GM23248 (cell line): Measurements from ENCODE around the gene RYR3. TPM values are rescaled to one million over a fixed set of nuclear protein-coding genes. Genes with fewer than 3 reads are reported as not detected.

ENCODE experiments used
- DNase-seq: peaks from one replicate; pipeline ENCODE4 v3.0.0-alpha.2; 2015
- H2AFZ ChIP-seq: fragments of 200-600 bp; sonication (generic); 2 replicates; pipeline ENCODE4 v1.6.1; 2016; ENCODE audit warnings: antibody characterized with exemption
- H3F3A ChIP-seq: fragments of 200-600 bp; sonication (generic); 2 replicates; pipeline ENCODE4 v1.6.1; 2016; ENCODE audit warnings: mild to moderate bottlenecking, antibody characterized with exemption, mixed run types; ENCODE audit not compliant: insufficient read depth
- H3K27ac ChIP-seq: fragments of 200-600 bp; sonication (generic); 2 replicates; pipeline ENCODE4 v1.5.1; 2016; ENCODE audit warnings: mild to moderate bottlenecking
- H3K27me3 ChIP-seq: fragments of 200-600 bp; sonication (generic); replicated peaks from 2 replicates; pipeline ENCODE4 v1.6.1; 2016; ENCODE audit warnings: mild to moderate bottlenecking; ENCODE audit not compliant: insufficient read depth
- H3K36me3 ChIP-seq: fragments of 200-600 bp; sonication (generic); 2 replicates; pipeline ENCODE4 v1.6.1; 2016; ENCODE audit warnings: low read depth, mild to moderate bottlenecking
- H3K4me1 ChIP-seq: fragments of 200-600 bp; sonication (generic); 2 replicates; pipeline ENCODE4 v1.6.1; 2016; ENCODE audit warnings: mild to moderate bottlenecking; ENCODE audit not compliant: insufficient read depth
- H3K4me2 ChIP-seq: fragments of 200-600 bp; sonication (generic); one replicate; pipeline ENCODE4 v1.6.1; 2016; ENCODE audit warnings: mild to moderate bottlenecking; ENCODE audit not compliant: unreplicated experiment
- H3K4me3 ChIP-seq: fragments of 200-600 bp; sonication (generic); 2 replicates; pipeline ENCODE4 v1.5.1; 2016; ENCODE audit warnings: mild to moderate bottlenecking
- H3K79me2 ChIP-seq: fragments of 200-600 bp; sonication (generic); 2 replicates; pipeline ENCODE4 v1.6.1; 2016; ENCODE audit warnings: mild to moderate bottlenecking; ENCODE audit not compliant: insufficient read depth
- H3K9ac ChIP-seq: fragments of 200-600 bp; sonication (generic); 2 replicates; pipeline ENCODE4 v1.6.1; 2016; ENCODE audit warnings: mild to moderate bottlenecking
- H3K9me2 ChIP-seq: fragments of 200-600 bp; sonication (generic); 2 replicates; pipeline ENCODE4 v1.6.1; 2016; ENCODE audit warnings: mixed run types, mild to moderate bottlenecking, moderate library complexity; ENCODE audit not compliant: insufficient read depth
- H3K9me3 ChIP-seq: fragments of 200-600 bp; sonication (generic); one replicate; pipeline ENCODE4 v1.6.1; 2017; ENCODE audit warnings: low read depth
- H4K20me1 ChIP-seq: fragments of 200-600 bp; sonication (generic); 2 replicates; pipeline ENCODE4 v1.6.0; 2016; ENCODE audit not compliant: insufficient read depth
- EZH2 ChIP-seq: fragments of 200-600 bp; sonication (generic); IDR thresholded peaks from 2 replicates; pipeline ENCODE4 v1.6.1; 2018; ENCODE audit warnings: antibody characterized with exemption, mild to moderate bottlenecking; ENCODE audit not compliant: insufficient read depth, poor library complexity, severe bottlenecking
- EZH2phosphoT487 ChIP-seq: fragments of 200-600 bp; sonication (generic); IDR thresholded peaks from 2 replicates; pipeline ENCODE4 v1.6.1; 2018; ENCODE audit warnings: antibody characterized with exemption, moderate library complexity, mild to moderate bottlenecking, low read depth; ENCODE audit not compliant: insufficient read depth
- WGBS, 2 experiments: methylation state at CpG; one replicate each; pipeline ENCODE4 v1.1.6; 2015 to 2017; ENCODE audit warnings: low lambda C conversion rate in 2 of 2, low coverage in 1 of 2; ENCODE audit errors: missing lambda C conversion rate in 2 of 2; 5-methylcytosine and 5-hydroxymethylcytosine counted together
- in situ Hi-C: fragments of 300-500 bp; cut with MboI; formaldehyde crosslinking; loops from 2 replicates; pipeline ENCODE4 v1.15.0; 2020
- polyA plus RNA-seq: library from polyadenylated mRNA; unstranded; fragments of >200 nt; fragmentation: Nextera tagmentation; extraction: Ambion mirVana; gene quantifications from 2 replicates; pipeline ENCODE4 v1.2.1, GENCODE V29; 2016
- total RNA-seq: library from RNA; depleted of rRNA; stranded (reverse); fragments of >200 nt; shearing (Covaris generic); gene quantifications from 2 replicates; pipeline ENCODE4 v1.2.3, GENCODE V29; 2014

Gene RYR3
- total and polyA plus RNA-seq, 2 experiments from 2014 or later = 0.26 TPM; not detected in 1

GRCh38 chr15:33298631-33299030, 12.1 kb upstream of the RYR3 start:
- no peaks in the 10 kb centered on the region for H4K20me1 ChIP-seq
- H3K27me3 ChIP-seq = peaks cover 23% of the 10 kb centered on the region
- no peaks in the 10 kb centered on the region for H3K9me2 ChIP-seq
- DNase-seq = no peak
- no peaks in the 10 kb centered on the region for H3K4me1 ChIP-seq
- H3K9me3 ChIP-seq = no peaks in the 10 kb centered on the region
- H3K36me3 ChIP-seq = no peaks in the 10 kb centered on the region
- no peaks in the 10 kb centered on the region for H3F3A ChIP-seq
- no peaks in the 10 kb centered on the region for H3K79me2 ChIP-seq
- no peak overlapping the region for H3K4me2 ChIP-seq
- 62 to 66% methylated on average over 4 of the region's 4 CpGs for WGBS, 2 experiments
- no peak overlapping the region for H3K4me3 ChIP-seq
- no peak overlapping the region for H2AFZ ChIP-seq
- TF ChIP-seq EZH2phosphoT487 (no peak), EZH2 (no peak)
- in situ Hi-C loops = no loop called here
- no peak overlapping the region for H3K9ac ChIP-seq
- no peak overlapping the region for H3K27ac ChIP-seq

- H3K27me3 ChIP-seq = peaks cover 48% of the 10 kb centered on the region
- no peaks in the 10 kb centered on the region for H3K36me3 ChIP-seq
- H3K79me2 ChIP-seq = no peaks in the 10 kb centered on the region
- DNase-seq = no peak
- H4K20me1 ChIP-seq = no peaks in the 10 kb centered on the region
- no peaks in the 10 kb centered on the region for H3F3A ChIP-seq
- no peak overlapping the region for H3K9ac ChIP-seq
- H3K4me2 ChIP-seq = no peak overlapping the region
- H2AFZ ChIP-seq = no peak overlapping the region
- TF ChIP-seq EZH2phosphoT487 = no peak
- no peak overlapping the region for H3K4me3 ChIP-seq
- no peaks in the 10 kb centered on the region for H3K9me2 ChIP-seq
- WGBS, 2 experiments = 31 to 36% methylated on average over 5 of the region's 5 CpGs
- in situ Hi-C loops = no loop called here
- H3K4me1 ChIP-seq = no peaks in the 10 kb centered on the region
- no peaks in the 10 kb centered on the region for H3K9me3 ChIP-seq
- H3K27ac ChIP-seq = no peak overlapping the region
Measured at GRCh38 chr15:33304924-33305323, 5.8 kb upstream of the RYR3 start.

- peak; percentile 10 for DNase-seq
- H3K4me2 ChIP-seq = no peak overlapping the region
- in situ Hi-C loops = no loop called here
Measured at GRCh38 chr15:33309602-33310276, 1.0 kb upstream of the RYR3 start.

GRCh38 chr15:33311312-33311971, 675 bp downstream of the RYR3 start:
- no peaks in the 10 kb centered on the region for H3K9me2 ChIP-seq
- in situ Hi-C loops = no loop called here
- WGBS, 2 experiments = 5 to 6% methylated on average over 36 to 38 of the region's 38 CpGs
- TF ChIP-seq EZH2 (no peak), EZH2phosphoT487 (no peak)
- H3K36me3 ChIP-seq = no peaks in the 10 kb centered on the region
- no peak overlapping the region for H3K4me3 ChIP-seq
- no peaks in the 10 kb centered on the region for H3K79me2 ChIP-seq
- no peaks in the 10 kb centered on the region for H3F3A ChIP-seq
- peak; percentile 2 for DNase-seq
- no peak overlapping the region for H3K4me2 ChIP-seq
- no peaks in the 10 kb centered on the region for H3K9me3 ChIP-seq
- no peaks in the 10 kb centered on the region for H4K20me1 ChIP-seq
- peaks cover 54% of the 10 kb centered on the region for H3K27me3 ChIP-seq
- no peaks in the 10 kb centered on the region for H3K4me1 ChIP-seq
- H3K9ac ChIP-seq = no peak overlapping the region
- H2AFZ ChIP-seq = no peak overlapping the region
- H3K27ac ChIP-seq = no peak overlapping the region

More at GRCh38 chr15:33309602-33310276, 1.0 kb upstream of the RYR3 start:
- WGBS, 2 experiments = 44 to 55% methylated on average over 7 of the region's 7 CpGs
- Histone ChIP-seq H3K27me3 (peaks cover 52% of the 10 kb centered on the region), H3K9ac (no peak overlapping the region), H2AFZ (no peak overlapping the region), H3K4me1 (no peaks in the 10 kb centered on the region), H3K9me2 (no peaks in the 10 kb centered on the region), H3K4me3 (no peak overlapping the region), H3K79me2 (no peaks in the 10 kb centered on the region), H3K27ac (no peak overlapping the region), H3K36me3 (no peaks in the 10 kb centered on the region), H4K20me1 (no peaks in the 10 kb centered on the region), H3K9me3 (no peaks in the 10 kb centered on the region), H3F3A (no peaks in the 10 kb centered on the region)
- TF ChIP-seq EZH2 (no peak), EZH2phosphoT487 (no peak)
